IPS DF 4.7 (cell line): Measurements from ENCODE around the gene WDFY4.
"Not testable (repeated sequence)": the region's sequence is repeated elsewhere in the genome, so short reads cannot be mapped to it uniquely, and the experiment has no call there.

Experiments
- DNase-seq: peaks from one replicate; pipeline ENCODE4 v3.0.0-alpha.2; 2013; ENCODE audit warnings: low spot score; ENCODE audit errors: extremely low read depth

WDFY4 gene, protein sequence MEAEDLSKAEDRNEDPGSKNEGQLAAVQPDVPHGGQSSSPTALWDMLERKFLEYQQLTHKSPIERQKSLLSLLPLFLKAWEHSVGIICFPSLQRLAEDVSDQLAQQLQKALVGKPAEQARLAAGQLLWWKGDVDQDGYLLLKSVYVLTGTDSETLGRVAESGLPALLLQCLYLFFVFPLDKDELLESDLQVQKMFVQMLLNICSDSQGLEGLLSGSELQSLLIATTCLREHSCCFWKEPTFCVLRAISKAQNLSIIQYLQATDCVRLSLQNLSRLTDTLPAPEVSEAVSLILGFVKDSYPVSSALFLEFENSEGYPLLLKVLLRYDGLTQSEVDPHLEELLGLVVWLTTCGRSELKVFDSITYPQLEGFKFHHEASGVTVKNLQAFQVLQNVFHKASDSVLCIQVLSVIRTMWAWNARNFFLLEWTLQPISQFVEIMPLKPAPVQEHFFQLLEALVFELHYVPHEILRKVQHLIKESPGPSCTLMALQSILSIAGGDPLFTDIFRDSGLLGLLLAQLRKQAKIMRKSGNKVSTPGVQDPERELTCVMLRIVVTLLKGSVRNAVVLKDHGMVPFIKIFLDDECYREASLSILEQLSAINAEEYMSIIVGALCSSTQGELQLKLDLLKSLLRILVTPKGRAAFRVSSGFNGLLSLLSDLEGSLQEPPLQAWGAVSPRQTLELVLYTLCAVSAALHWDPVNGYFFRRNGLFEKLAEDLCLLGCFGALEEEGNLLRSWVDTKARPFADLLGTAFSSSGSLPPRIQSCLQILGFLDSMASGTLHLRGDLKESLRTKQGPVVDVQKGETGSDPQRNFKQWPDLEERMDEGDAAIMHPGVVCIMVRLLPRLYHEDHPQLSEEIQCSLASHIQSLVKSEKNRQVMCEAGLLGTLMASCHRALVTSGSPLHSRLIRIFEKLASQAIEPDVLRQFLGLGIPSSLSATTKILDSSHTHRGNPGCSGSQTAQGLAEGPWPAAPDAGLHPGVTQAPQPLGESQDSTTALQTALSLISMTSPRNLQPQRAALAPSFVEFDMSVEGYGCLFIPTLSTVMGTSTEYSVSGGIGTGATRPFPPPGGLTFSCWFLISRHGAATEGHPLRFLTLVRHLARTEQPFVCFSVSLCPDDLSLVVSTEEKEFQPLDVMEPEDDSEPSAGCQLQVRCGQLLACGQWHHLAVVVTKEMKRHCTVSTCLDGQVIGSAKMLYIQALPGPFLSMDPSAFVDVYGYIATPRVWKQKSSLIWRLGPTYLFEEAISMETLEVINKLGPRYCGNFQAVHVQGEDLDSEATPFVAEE (N-terminal part only)

DNA sequence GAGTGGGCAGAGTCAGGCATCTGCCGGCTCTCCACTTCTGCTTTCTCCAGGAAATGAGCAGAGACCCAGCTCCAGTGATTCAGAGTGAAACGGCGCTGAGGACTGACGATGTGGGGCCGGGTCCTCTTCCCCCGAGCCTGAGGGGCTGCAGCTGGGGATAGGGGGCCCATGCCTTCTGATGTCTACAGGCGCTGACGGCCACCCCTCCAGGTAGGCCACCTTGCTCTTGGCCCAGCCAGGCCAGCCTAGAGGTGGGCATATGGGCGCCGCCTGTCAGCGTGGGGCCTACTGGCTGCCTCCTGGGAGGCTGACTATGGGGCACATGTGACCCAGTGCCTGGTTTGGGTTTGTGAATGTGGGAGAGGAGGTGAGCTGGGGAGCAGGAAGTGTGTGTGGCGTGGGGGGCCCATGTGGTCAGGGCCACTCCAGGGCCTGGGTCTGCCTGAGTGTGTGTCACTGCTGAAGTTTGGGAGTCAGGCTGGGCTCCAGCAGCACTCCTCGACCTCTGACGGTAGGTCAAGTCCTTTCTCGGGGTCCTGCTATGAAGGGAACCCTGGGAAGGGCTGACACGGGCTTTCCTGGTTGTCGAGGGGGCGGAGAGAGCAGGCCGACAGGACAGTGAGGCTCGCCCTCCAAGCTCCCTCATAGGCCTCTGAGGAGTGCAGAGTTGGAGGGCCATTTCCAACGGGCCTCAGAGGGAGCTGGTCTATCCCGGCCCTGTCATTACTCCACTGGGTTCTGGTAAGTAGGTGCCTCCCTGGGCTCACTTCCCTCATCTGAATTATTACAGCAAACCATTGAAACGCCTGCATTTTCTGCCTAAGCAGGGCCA lies at the start of gene WDFY4:
WDFY4 (plus strand) TSS at position 82 of the 832 bp plus-strand sequence. CDS start 24,860 bp downstream, outside the sequence.
- no peak for DNase-seq

DNA sequence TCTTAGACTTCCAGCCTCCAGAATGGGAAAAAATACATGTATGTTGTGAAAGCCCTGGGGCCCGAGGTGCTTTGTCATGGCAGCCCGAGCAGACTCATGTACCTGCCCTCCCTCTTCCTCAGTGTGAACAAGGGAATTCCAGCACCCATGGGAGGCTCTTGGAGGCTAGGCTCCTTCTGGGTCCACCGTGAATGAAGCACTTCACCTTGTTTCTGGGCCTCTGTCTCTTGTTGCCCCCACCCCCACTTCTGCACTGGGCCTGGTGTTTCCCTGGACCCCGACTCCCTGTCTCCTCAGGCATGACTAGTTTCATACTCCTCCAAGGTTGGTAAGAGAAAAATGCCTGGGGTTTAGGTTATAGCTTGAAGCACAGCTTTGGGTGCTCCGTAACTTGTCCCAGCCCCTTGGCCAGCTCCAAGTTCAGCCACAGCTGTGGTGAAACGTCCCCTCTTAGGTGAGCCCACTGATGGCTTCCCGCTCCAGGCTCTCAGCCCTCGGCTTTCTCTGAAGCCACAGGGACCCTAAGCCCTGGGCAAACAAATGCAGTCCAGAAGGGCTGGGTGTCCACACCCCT lies 49.6 kb upstream of the WDFY4 start:
- no peak for DNase-seq

DNA sequence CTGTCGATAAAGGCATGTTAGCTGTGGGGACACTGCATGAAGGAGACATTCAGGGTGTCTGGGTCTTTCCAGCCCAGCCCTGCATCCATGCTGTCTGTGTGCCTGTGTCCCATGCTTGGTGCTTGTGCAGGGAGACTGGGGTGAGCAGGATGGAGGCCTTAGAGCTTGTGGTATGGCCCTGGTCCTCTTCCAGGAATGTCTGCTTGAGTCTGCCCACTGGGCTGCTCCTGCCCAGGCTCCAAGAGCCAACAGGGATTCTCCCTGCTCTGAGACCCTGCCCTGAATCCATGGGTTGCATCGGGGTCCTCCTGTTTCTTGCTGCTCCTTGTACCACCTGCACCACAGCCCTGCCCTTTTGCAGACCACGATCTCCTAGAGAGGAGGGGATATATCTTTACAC lies 48.4 kb upstream of the WDFY4 start:
- DNase-seq, result no peak

DNA sequence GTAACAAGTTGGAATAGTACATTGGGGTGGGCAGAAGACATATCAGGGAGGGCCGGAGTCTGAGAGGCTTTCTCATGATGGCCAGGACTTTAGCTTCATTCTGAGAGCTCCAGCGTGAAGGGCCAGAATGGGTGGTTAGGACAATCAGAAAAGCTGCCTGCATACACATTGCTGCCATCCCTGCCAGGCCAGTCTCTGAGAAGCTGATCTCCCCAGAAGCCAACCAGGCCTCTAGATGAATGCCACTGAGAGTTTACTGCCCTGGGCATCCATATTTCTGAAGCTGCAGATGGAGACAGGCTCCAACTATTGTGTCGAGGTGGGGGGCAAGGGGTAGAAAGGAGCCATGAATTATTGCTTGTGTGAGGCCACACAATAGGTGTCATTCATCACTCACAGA lies 47.8 kb upstream of the WDFY4 start:
- no peak for DNase-seq

DNA sequence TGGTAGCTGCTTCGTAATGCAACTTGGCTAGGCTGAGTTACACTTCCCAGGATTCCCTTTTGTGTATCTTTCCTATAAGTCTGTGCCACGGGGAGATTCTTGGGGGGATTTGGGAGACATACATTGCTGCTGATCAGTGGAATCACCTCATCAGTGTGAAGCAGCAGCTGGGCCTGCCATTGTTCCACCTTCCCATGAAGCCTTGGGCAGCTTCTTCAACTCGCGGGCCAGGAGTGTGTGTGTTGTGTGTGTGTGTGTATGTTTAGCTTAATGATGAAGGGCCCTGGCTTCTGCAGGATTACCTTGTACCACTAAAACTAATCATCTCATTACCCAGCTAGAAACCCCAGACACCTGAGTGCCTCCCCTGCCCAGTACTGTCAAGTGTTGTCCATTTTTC lies 46.5 kb upstream of the WDFY4 start:
- DNase-seq, result no peak

DNA sequence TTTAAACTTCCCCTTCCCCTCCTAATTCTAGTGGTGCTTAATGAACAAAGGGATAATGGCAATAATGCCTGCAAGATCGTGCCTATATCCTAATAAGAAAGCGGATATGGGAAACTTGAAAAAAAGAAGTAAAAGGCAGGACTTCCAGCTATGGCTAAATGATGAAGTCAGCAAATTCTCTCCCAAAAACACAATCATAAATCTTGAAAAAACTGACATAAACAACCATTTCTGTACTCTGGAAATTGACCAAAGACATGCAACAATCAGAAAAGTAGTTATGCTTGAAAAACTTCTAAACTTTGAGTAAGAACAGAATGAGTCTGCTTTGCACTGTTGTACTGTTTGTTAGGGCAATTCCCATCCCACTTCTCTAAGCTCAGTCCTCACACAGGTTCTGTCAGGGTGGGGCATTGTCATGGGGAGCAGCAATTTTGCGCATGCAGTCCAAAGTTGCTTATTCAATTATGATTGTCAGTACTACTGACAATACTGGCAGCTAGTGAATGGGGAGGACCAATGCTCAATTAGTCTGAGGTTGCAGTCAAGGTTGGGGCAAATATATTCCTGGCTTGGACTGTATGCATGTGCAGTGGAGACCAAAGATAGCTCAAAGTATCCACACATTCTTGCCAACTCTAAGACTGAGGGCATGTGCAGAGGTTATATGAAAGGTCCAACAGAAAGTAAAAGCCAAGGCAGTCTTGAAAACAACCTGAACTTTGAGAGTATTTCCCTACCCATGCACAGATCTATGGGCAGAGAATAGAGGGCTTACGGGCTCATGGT lies 45.7 kb upstream of the WDFY4 start:
- DNase-seq, result no peak

DNA sequence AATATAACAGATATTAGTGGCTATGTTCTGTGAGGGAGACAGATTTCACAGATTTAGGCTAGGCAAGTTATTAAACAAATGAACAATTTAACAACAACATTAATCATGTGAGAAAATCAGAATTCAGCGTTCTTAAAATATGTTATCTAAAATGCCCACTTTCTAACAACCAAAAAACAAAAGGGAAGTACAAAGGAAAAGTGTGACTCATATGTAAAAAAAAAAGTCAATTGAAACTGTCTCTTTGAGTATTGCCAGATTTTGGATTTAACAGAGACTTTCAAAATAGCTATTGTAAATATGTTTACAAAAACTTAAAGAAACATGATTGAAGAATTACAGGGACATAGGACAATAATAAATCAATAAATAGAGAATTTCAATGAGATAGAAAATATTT lies 45.0 kb upstream of the WDFY4 start:
- DNase-seq, result no peak

DNA sequence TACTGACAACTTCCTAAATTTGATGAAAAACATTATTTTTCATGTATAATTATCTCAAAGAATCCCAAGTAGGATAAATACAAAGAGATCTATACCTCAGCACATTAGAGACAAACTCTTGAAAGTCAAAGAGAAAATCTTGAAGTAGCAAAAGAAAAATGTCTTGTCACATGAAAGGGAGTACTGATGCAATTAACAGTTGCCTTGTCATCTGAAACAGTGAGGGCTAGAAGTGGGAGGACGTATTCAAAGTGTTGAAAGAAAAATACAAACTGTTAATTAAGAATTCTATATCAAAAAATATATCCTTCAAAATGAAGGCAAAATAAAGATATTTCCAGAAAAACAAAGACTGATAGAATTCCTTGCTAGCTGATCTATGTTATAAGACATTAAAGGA lies 44.3 kb upstream of the WDFY4 start:
- DNase-seq, result no peak

DNA sequence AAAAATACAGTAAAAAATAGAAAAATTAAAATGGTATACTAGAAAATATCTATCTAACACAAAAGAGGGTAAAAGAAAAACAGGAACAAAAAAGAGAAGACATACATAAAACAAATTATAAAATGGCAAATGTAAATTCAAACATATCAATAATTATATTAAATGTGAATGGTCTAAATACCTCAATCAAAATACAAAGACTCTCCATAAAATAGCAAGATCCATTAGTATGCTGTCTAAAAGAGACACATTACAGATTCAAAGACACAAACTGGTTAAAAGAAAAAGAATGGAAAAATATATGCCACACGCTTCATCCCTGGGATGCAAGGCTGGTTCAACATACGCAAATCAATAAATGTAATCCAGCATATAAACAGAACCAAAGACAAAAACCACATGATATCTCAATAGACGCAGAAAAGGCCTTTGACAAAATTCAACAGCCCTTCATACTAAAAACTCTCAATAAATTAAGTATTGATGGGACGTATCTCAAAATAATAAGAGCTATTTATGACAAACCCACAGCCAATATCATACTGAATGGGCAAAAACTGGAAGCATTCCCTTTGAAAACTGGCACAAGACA lies 43.5 kb upstream of the WDFY4 start:
- DNase-seq, result not testable (repeated sequence)

DNA sequence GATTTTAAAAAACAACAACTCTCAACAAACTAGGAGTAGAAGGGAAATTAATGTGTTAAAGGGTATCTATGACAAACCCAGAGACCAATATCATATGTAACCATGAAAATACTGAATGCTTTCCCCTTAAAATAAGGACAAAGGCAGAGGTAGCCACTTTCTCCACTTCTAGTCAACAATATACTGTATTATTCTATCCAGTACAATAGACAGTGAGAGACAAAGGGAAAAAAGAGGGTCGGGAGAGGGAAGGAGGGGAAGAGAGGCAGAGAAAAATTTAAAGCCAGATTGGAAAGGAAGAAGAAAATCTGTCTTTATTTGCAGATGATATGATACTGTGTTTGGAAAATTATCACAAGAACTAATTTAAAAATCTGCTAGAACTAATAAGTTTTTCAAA lies 39.1 kb upstream of the WDFY4 start:
- DNase-seq, result no peak

DNA sequence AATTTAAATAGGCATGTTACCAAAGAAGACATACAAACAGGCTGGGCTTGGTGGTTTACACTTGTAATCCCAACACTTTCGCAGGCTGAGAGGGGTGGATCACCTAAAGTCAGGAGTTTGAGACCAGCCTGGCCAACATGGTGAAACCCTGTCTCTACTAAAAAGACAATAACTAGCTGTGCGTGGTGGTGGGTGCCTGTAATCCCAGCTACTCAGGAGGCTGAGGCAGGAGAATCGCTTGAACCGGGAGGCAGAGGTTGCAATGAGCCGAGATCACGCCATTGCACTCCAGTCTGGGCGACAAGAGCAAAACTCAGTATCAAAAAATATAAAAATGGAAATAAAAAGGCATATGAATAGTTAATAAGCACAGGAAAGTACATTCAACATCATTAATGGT lies 37.6 kb upstream of the WDFY4 start:
- DNase-seq, result not testable (repeated sequence)

DNA sequence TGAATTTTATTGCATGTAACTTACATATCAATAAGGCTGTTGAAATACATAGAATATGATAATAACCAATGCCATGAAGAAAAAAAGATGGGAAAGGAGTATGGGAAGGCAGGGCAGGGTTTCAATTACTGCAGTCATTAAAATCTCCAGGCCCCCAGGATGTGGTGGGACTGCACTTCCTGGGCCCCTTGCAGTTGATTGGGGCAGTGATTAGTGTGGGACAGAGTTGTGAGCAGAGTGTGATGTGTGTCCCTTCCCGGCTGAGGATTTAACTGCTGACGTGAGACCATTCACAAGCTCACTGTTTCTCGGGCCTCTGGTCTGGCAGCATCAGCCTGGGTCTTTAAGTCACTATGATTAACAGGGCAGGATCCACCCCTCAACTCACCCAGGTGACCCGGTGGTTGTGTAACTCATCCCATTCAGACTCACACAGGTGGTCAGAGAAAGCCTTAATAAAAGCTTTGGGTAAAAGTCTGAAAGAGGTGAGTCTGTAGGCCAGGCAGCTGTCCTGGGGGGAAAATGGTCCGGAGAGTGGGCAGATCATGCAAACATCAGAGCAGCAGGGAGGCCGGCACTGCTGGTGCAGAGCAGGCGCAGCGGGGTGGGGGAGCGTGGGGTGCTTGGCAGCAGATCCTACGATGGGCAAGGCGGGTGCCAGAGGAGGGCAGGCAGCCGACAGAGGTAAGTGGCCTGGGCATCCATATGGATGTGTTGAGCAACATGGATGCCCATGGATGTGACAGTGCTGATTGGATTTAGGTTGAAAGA lies 36.3 kb upstream of the WDFY4 start:
- DNase-seq, result no peak

DNA sequence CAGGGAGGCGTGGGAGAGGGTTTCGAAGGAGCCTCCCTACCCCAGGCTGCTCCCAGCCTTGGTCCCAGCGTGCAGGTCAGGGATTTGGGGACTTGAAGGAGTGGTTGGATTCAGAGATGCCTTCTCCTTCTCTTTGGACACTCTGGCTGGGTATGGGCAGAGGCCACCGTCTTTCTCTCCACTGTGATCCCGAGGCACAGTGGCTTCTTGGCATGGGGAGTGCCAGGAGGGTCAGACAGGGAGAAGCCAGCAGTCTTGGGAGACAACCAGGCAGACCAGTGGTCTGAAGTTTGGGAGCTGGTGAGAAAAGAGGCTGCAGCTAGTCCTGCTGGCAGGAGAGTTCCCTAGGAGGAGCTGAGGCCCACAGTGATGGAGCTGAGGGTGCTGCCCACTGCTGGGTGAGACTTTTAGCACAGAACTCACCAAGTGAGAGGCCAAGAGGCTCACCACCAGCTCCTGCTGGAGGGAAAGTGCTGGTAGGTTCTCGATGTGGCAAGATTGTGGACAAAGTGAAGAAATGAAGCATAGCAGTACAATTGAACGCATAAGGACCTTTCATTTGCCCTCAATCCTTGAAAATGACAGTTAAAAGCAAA lies 35.2 kb upstream of the WDFY4 start:
- no peak for DNase-seq

DNA sequence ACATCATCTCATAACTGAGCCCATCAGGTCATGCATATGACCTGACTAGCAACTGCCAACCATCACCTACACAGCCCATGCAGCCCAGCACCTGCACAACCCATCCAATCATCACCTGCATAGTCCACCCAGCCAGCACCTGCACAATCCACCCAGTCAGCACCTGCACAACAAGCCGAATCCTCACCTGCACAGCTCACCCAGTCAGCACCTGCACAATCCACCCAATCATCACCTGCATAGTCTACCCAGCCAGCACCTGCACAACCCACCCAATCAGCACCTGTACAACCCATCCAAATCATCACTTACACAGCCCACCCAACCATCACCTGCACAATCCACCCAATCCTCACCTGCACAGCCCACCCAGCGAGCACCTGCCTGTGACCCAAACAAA lies 33.4 kb upstream of the WDFY4 start:
- DNase-seq, result no peak

DNA sequence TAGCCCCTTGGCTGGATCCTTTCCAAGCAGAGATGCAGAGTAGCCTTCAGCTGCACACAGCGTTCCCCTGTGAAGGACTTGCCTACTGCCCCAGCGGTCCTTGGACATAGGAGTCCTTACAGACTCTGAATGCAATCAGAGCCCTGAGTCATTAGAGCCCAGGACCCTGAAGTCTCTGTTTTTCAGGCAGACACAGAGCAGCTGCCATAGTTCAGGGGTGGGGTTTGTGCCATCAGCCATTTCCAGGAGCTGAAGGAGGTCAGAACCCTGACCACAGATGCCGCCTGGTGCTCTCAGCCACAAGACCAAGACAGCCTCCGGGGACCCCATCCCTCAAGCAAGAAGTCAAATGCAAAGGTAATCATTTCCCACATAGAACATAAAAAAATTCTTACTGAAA lies 32.8 kb upstream of the WDFY4 start:
- DNase-seq, result no peak

DNA sequence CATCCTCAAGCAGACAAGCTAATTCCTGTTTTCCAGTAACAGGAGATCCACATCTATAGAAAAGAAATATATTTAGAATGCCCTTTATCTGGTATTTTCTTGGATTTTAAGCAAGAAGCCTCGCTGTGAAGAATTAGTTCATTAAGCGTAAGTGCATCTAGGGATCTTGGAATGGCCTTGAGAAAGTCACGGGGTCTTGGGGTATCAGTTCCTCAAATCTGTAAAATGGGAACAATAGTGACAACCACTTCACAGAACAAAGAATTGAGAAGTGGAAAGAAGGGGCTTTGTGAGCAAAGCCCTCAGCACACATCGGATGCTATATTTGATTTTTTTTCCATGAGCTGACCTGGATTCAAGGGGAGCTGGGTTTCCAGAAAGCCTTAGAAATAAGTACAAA lies 32.3 kb upstream of the WDFY4 start:
- DNase-seq, result no peak

DNA sequence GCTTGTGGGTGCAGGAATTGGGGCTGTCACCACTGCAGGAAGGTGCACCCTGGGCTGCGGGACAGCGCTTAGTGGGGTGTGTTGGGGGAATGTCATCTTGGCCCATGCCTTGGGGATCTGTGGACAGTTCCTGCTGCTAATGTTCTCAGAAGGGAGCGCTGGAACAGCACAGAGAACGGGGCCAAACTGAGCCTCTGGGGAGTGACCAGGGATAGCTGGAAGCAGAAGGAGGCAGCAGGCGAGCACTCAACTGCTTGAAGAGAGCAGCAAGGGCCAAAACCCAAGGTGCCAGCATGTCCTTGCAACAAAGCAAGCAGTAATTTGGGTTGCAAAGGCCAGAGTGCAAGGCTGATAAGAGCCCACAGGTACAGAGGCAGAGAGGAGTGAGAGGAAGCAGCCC lies 31.3 kb upstream of the WDFY4 start:
- DNase-seq, result no peak
